SK-N-SH treated with all-trans-retinoic acid at 6 μM for 48 hours (cell line): ENCODE data around the gene ADCY5.

Experiments
- BACH2 ChIP-seq: fragments of 250-450 bp; sonication (Bioruptor Pico); IDR thresholded peaks from 2 replicates; pipeline ENCODE4 v1.9.0; 2021; ENCODE audit warnings: mild to moderate bottlenecking, borderline replicate concordance
- CSRNP3 ChIP-seq: fragments of 250-450 bp; sonication (Bioruptor Pico); IDR thresholded peaks from 2 replicates; pipeline ENCODE4 v1.5.1; 2021; ENCODE audit warnings: mild to moderate bottlenecking, moderate library complexity
- GLIS3 ChIP-seq: fragments of 250-450 bp; sonication (Bioruptor Pico); IDR thresholded peaks from 2 replicates; pipeline ENCODE4 v1.5.0; 2020; ENCODE audit warnings: mild to moderate bottlenecking, moderate library complexity
- RARB ChIP-seq: fragments of 250-450 bp; sonication (Bioruptor Pico); IDR thresholded peaks from 2 replicates; pipeline ENCODE4 v1.8.0; 2021; ENCODE audit warnings: mild to moderate bottlenecking, moderate library complexity
- SNAI2 ChIP-seq: fragments of 250-450 bp; sonication (Bioruptor Pico); IDR thresholded peaks from 2 replicates; pipeline ENCODE4 v1.5.0; 2020; ENCODE audit warnings: mild to moderate bottlenecking, moderate library complexity
- TCF4 ChIP-seq: fragments of 250-450 bp; sonication (Bioruptor Pico); IDR thresholded peaks from 2 replicates; pipeline ENCODE4 v1.8.0; 2021; ENCODE audit warnings: mild to moderate bottlenecking, moderate library complexity, borderline replicate concordance
- TOX ChIP-seq: fragments of 250-450 bp; sonication (Bioruptor Pico); IDR thresholded peaks from 2 replicates; pipeline ENCODE4 v1.8.0; 2021; ENCODE audit warnings: mild to moderate bottlenecking, moderate library complexity, borderline replicate concordance
- ZC3H10 ChIP-seq: fragments of 250-450 bp; sonication (Bioruptor Pico); IDR thresholded peaks from 2 replicates; pipeline ENCODE4 v1.5.1; 2021; ENCODE audit warnings: mild to moderate bottlenecking, moderate library complexity
- ZFP3 ChIP-seq: fragments of 250-450 bp; sonication (Bioruptor Pico); IDR thresholded peaks from 2 replicates; pipeline ENCODE4 v1.5.0; 2020; ENCODE audit warnings: mild to moderate bottlenecking, moderate library complexity
- ZFP30 ChIP-seq: fragments of 450-650 bp; formaldehyde crosslinking; IDR thresholded peaks from 2 replicates; pipeline ENCODE4 v1.5.0; 2022; ENCODE audit warnings: mild to moderate bottlenecking, moderate library complexity
- ZNF565 ChIP-seq: fragments of 450-650 bp; formaldehyde crosslinking; conservative IDR thresholded peaks from 2 replicates; pipeline ENCODE4 v1.5.0; 2020; ENCODE audit warnings: low read depth, mild to moderate bottlenecking, moderate library complexity
- TF ChIP-seq, protein P1 (sequence below): fragments of 250-450 bp; sonication (Bioruptor Pico); IDR thresholded peaks from 2 replicates; pipeline ENCODE4 v1.8.0; 2020; ENCODE audit warnings: mild to moderate bottlenecking, moderate library complexity, borderline replicate concordance
- TF ChIP-seq, protein P2 (sequence below): fragments of 250-450 bp; sonication (Bioruptor Pico); IDR thresholded peaks from 2 replicates; pipeline ENCODE4 v1.5.1; 2020; ENCODE audit warnings: low read depth, mild to moderate bottlenecking, moderate library complexity
- TF ChIP-seq, protein P3 (sequence below): fragments of 250-450 bp; sonication (Bioruptor Pico); IDR thresholded peaks from 2 replicates; pipeline ENCODE4 v1.8.0; 2021; ENCODE audit warnings: low read depth, mild to moderate bottlenecking, moderate library complexity, borderline replicate concordance

DNA sequence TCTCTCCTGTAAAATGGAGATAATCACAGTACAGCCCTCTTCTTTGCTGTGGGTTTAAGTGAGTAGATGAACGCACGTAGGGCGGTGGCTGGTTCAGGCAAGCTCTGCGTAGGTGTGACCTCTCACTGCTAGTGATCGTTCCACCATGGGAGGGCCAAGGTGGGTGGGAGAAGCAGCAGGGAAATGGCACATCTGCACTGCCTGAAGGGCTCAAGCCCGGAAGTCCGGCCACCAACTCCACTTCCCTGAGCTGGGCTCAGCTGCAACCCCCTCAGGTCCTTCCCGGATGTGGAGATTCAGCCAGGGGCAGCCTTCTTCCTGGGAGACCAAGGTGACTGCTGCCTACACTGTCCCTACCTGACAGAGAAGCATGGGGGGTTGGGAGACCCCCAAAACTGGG, 102.9 kb downstream of the ADCY5 start:
- TF ChIP-seq SNAI2 (CRISPR knock-in tag) (no peak), ZFP30 (no peak), ZNF565 (CRISPR knock-in tag) (no peak), RARB (CRISPR knock-in tag) (no peak), BACH2 (CRISPR knock-in tag) (no peak), GLIS3 (CRISPR knock-in tag) (no peak), TOX (CRISPR knock-in tag) (no peak), ZFP3 (CRISPR knock-in tag) (no peak), ZC3H10 (CRISPR knock-in tag) (no peak), CSRNP3 (CRISPR knock-in tag) (no peak), TCF4 (no peak)
- TF ChIP-seq, protein P1, sequence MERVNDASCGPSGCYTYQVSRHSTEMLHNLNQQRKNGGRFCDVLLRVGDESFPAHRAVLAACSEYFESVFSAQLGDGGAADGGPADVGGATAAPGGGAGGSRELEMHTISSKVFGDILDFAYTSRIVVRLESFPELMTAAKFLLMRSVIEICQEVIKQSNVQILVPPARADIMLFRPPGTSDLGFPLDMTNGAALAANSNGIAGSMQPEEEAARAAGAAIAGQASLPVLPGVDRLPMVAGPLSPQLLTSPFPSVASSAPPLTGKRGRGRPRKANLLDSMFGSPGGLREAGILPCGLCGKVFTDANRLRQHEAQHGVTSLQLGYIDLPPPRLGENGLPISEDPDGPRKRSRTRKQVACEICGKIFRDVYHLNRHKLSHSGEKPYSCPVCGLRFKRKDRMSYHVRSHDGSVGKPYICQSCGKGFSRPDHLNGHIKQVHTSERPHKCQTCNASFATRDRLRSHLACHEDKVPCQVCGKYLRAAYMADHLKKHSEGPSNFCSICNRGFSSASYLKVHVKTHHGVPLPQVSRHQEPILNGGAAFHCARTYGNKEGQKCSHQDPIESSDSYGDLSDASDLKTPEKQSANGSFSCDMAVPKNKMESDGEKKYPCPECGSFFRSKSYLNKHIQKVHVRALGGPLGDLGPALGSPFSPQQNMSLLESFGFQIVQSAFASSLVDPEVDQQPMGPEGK (CRISPR knock-in tag) = no peak
- TF ChIP-seq, protein P2, sequence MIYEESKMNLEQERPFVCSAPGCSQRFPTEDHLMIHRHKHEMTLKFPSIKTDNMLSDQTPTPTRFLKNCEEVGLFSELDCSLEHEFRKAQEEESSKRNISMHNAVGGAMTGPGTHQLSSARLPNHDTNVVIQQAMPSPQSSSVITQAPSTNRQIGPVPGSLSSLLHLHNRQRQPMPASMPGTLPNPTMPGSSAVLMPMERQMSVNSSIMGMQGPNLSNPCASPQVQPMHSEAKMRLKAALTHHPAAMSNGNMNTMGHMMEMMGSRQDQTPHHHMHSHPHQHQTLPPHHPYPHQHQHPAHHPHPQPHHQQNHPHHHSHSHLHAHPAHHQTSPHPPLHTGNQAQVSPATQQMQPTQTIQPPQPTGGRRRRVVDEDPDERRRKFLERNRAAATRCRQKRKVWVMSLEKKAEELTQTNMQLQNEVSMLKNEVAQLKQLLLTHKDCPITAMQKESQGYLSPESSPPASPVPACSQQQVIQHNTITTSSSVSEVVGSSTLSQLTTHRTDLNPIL = no peak
- TF ChIP-seq, protein P3, sequence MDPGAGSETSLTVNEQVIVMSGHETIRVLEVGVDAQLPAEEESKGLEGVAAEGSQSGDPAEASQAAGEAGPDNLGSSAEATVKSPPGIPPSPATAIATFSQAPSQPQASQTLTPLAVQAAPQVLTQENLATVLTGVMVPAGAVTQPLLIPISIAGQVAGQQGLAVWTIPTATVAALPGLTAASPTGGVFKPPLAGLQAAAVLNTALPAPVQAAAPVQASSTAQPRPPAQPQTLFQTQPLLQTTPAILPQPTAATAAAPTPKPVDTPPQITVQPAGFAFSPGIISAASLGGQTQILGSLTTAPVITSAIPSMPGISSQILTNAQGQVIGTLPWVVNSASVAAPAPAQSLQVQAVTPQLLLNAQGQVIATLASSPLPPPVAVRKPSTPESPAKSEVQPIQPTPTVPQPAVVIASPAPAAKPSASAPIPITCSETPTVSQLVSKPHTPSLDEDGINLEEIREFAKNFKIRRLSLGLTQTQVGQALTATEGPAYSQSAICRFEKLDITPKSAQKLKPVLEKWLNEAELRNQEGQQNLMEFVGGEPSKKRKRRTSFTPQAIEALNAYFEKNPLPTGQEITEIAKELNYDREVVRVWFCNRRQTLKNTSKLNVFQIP (CRISPR knock-in tag) = no peak
